BE2C (cell line): ENCODE results near the gene TBCK.

Experiments used
- DNase-seq: peaks from one replicate; pipeline ENCODE4 v3.0.0-alpha.2; 2020
- H3K27me3 ChIP-seq: fragments of 250-450 bp; sonication (Bioruptor Pico); 2 replicates; pipeline ENCODE4 v1.5.1; 2020; ENCODE audit warnings: mild to moderate bottlenecking
- H3K36me3 ChIP-seq: fragments of 250-450 bp; sonication (Bioruptor Pico); 2 replicates; pipeline ENCODE4 v1.5.1; 2020; ENCODE audit warnings: mild to moderate bottlenecking
- H3K4me1 ChIP-seq: fragments of 250-450 bp; sonication (Bioruptor Pico); 2 replicates; pipeline ENCODE4 v1.5.1; 2020
- H3K4me3 ChIP-seq: 2 replicates; pipeline ENCODE4 v1.5.1; 2011; ENCODE audit warnings: low read depth, low read length
- H3K9me3 ChIP-seq: fragments of 250-450 bp; sonication (Bioruptor Pico); 2 replicates; pipeline ENCODE4 v1.5.1; 2020
- CTCF ChIP-seq: IDR thresholded peaks from 2 replicates; pipeline ENCODE4 v1.5.1; 2012; ENCODE audit warnings: mild to moderate bottlenecking, low read depth, low read length

Gene TBCK

GRCh38 chr4:106019771-106020170 lies 296.2 kb downstream of the TBCK start:
- no peaks in the 10 kb centered on the region for H3K4me1 ChIP-seq
- H3K27me3 ChIP-seq = no peaks in the 10 kb centered on the region
- H3K9me3 ChIP-seq = no peaks in the 10 kb centered on the region
- H3K4me3 ChIP-seq = no peak overlapping the region
- H3K36me3 ChIP-seq = no peaks in the 10 kb centered on the region
- no peak for TF ChIP-seq CTCF
- no peak for DNase-seq

DNA sequence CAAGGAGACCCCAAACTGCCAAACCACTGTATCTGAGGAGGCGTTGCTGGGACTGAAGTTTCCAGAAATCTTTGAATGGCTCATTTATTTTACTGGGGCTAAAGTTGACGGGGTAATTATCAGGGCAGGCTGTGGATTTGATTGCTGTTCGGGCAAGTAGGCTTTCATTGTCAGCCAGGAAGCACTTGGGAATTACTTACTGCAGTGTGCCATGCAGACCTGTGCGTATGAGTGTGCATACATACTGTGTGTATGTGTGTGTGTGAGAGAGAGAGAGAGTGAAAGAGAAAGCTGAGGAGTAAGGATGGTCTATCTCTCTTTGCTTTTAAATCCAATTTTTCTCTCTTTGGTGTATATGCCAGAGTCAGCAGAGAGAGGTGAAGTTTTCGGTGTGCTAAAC lies 298.0 kb downstream of the TBCK start:
- Histone ChIP-seq H3K4me3 (no peak overlapping the region), H3K27me3 (no peaks in the 10 kb centered on the region), H3K36me3 (no peaks in the 10 kb centered on the region), H3K9me3 (no peaks in the 10 kb centered on the region), H3K4me1 (no peaks in the 10 kb centered on the region)
- TF ChIP-seq CTCF = no peak
- DNase-seq = no peak

- no peaks in the 10 kb centered on the region for H3K27me3 ChIP-seq
- no peak overlapping the region for H3K4me3 ChIP-seq
- no peaks in the 10 kb centered on the region for H3K4me1 ChIP-seq
- H3K36me3 ChIP-seq = no peaks in the 10 kb centered on the region
- no peak for TF ChIP-seq CTCF
- H3K9me3 ChIP-seq = no peaks in the 10 kb centered on the region; the same call in 1 of the 2 replicates
- no peak for DNase-seq
These were observed 304.6 kb downstream of the TBCK start for GRCh38 chr4:106011387-106011786.

- no peaks in the 10 kb centered on the region; the same call in 1 of the 2 replicates for H3K9me3 ChIP-seq
- no peaks in the 10 kb centered on the region for H3K27me3 ChIP-seq
- no peak for DNase-seq
- no peaks in the 10 kb centered on the region for H3K36me3 ChIP-seq
- no peak for TF ChIP-seq CTCF
- no peak overlapping the region for H3K4me3 ChIP-seq
- H3K4me1 ChIP-seq = no peaks in the 10 kb centered on the region
These were observed 305.2 kb downstream of the TBCK start for GRCh38 chr4:106010761-106011160.

GRCh38 chr4:106002994-106003393 lies 313.0 kb downstream of the TBCK start:
- Histone ChIP-seq H3K4me1 (no peaks in the 10 kb centered on the region; the same call in 1 of the 2 replicates), H3K27me3 (no peaks in the 10 kb centered on the region), H3K9me3 (no peaks in the 10 kb centered on the region), H3K4me3 (no peak overlapping the region), H3K36me3 (no peaks in the 10 kb centered on the region)
- no peak for DNase-seq
- TF ChIP-seq CTCF = no peak

DNA sequence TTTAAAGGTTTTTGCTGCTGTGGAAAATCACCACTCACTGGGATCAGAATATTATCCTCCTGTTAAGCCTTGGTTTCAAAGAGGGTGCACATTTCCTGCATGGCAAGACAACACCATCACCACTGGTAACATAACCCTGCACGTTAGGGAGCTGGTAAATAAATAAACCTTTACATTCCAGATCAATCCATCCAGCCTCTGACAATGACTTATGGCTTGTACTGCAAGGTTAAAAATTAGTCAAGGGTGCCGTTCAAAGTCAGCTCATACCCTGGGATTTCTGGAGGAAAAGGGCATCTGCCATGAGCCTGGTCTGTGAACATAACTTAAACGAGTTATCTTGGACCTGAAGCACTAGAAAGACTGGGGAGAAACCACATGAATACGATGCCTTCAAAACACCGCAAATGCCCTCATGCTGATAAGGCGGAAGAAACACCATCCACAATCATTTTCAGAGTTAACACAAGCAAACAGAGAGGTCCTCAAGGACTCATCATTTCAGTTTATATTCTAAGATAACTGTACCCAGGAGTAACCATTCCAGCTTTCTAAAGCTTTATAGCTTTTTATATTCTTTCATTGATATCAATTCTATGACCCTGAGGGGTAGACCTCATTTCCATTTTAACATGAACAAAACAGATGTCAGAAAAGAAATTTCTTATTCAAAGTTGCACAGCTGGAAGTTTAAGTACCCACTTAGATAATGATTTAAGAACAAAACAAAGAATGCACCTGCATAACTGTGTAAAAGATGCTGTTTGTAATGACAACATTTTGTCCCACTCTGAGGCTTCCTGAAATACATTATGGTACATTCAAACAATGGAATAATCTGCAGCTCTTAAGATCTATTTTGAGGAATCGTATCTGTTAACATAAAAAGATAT lies 317.6 kb downstream of the TBCK start:
- H3K27me3 ChIP-seq = no peaks in the 10 kb centered on the region
- no peak for TF ChIP-seq CTCF
- peaks cover 8% of the 10 kb centered on the region; the same call in 1 of the 2 replicates for H3K4me1 ChIP-seq
- H3K36me3 ChIP-seq = no peaks in the 10 kb centered on the region
- DNase-seq = no peak
- no peaks in the 10 kb centered on the region for H3K9me3 ChIP-seq
- no peak overlapping the region for H3K4me3 ChIP-seq
